KOPT-K1 (cell line): ENCODE results near the gene TBC1D22A.

Experiments
- H3K27ac ChIP-seq: fragments of 200-600 bp; sonication (generic); 2 replicates; pipeline ENCODE4 v1.5.1; 2016; ENCODE audit warnings: antibody characterized with exemption, mild to moderate bottlenecking, low read depth, low read length; ENCODE audit not compliant: poor library complexity, severe bottlenecking
- H3K36me3 ChIP-seq: fragments of 200-600 bp; sonication (generic); 2 replicates; pipeline ENCODE4 v1.5.1; 2017; ENCODE audit warnings: antibody characterized with exemption, mild to moderate bottlenecking, low read length, moderate library complexity; ENCODE audit not compliant: insufficient read depth
- H3K9me3 ChIP-seq: fragments of 200-600 bp; sonication (generic); 2 replicates; pipeline ENCODE4 v1.5.1; 2017; ENCODE audit warnings: antibody characterized with exemption, low read length, mild to moderate bottlenecking; ENCODE audit not compliant: insufficient read depth, poor library complexity, severe bottlenecking

Gene TBC1D22A

GRCh38 chr22:46931414-46931813, 169.0 kb downstream of the TBC1D22A start:
- H3K9me3 ChIP-seq, result no peaks in the 10 kb centered on the region
- H3K27ac ChIP-seq, result no peak overlapping the region
- peaks cover 3% of the 10 kb centered on the region; the same call in 1 of the 2 replicates for H3K36me3 ChIP-seq

- H3K36me3 ChIP-seq, result peaks cover 3% of the 10 kb centered on the region; the same call in 1 of the 2 replicates
- H3K27ac ChIP-seq, result no peak overlapping the region
Measured at GRCh38 chr22:46931881-46932280, 169.4 kb downstream of the TBC1D22A start.

GRCh38 chr22:46933040-46933930, 170.8 kb downstream of the TBC1D22A start:
- Histone ChIP-seq H3K9me3 (no peaks in the 10 kb centered on the region), H3K36me3 (peaks cover 3% of the 10 kb centered on the region; the same call in 1 of the 2 replicates), H3K27ac (no peak overlapping the region)

More at GRCh38 chr22:46931881-46932280, 169.4 kb downstream of the TBC1D22A start:
- no peaks in the 10 kb centered on the region for H3K9me3 ChIP-seq

DNA sequence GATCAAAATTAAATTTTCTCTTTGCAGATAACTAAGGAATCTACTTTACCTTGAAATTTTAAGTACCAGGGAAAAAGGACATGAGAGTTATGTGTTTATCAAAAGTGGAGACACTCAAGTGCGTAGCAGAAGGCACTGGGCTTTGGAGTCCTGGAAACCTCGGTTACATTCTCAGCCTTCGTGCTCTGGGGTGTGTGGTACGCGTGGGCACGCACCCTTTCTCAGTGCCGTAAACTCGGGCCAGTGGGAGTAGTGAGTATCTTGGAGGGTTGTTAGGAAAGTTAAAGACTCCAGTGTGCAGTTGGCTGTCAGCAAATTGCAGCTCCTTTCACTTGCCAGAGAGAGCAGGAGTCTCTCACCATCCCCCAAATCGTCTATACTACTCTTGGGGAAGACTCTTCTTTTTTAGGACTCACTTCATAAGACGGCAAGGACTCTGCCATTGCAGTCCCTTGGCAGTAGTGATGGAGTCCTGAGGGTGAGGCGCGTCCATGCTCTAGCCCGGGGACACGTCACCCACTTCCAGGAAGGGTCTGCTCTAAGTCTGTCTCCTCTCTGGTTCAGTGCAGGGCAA, 171.8 kb downstream of the TBC1D22A start:
- Histone ChIP-seq H3K27ac (no peak overlapping the region), H3K9me3 (no peaks in the 10 kb centered on the region)

GRCh38 chr22:46934746-46935491, 172.5 kb downstream of the TBC1D22A start:
- Histone ChIP-seq H3K9me3 (no peaks in the 10 kb centered on the region), H3K27ac (no peak overlapping the region), H3K36me3 (peaks cover 3% of the 10 kb centered on the region; the same call in 1 of the 2 replicates)

More for the DNA sequence above, 171.8 kb downstream of the TBC1D22A start:
- H3K36me3 ChIP-seq, result peaks cover 3% of the 10 kb centered on the region; the same call in 1 of the 2 replicates

- no peaks in the 10 kb centered on the region for H3K9me3 ChIP-seq
- peaks cover 3% of the 10 kb centered on the region; the same call in 1 of the 2 replicates for H3K36me3 ChIP-seq
- H3K27ac ChIP-seq, result no peak overlapping the region
Measured at GRCh38 chr22:46935506-46936377, 173.3 kb downstream of the TBC1D22A start.

DNA sequence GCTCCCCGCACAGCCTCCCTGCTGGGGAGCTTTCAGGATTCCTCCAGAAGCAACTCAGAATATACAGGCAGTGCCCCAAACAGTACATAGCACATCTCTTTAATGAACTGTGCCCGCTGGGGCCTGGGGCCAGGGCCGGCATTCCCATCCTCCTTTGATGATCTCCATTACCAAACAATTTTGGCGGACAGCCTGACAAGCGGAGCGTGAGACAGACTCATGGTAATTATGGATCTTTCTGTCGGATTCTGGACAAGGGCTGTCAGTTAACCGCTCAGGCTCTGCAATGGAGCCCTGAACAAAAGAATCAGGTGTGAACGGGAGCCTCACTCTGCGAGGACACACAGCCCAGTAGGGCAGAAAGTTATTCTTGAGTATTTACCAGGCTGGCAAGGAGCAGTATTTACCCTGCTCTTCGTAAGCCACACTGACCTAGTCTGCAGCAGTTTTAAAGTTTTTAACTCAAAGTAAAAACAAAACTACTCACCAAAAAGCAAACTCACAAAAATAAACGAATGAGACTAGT, 174.0 kb downstream of the TBC1D22A start:
- H3K9me3 ChIP-seq, result no peaks in the 10 kb centered on the region
- H3K27ac ChIP-seq, result no peak overlapping the region
- peaks cover 3% of the 10 kb centered on the region; the same call in 1 of the 2 replicates for H3K36me3 ChIP-seq

GRCh38 chr22:46937185-46937584, 174.7 kb downstream of the TBC1D22A start:
- H3K27ac ChIP-seq, result no peak overlapping the region
- no peaks in the 10 kb centered on the region for H3K9me3 ChIP-seq
- H3K36me3 ChIP-seq, result peaks cover 2% of the 10 kb centered on the region; the same call in 1 of the 2 replicates

- no peaks in the 10 kb centered on the region for H3K9me3 ChIP-seq
- H3K36me3 ChIP-seq, result no peaks in the 10 kb centered on the region
- no peak overlapping the region for H3K27ac ChIP-seq
Measured at GRCh38 chr22:46937939-46938338, 175.5 kb downstream of the TBC1D22A start.

- no peak overlapping the region for H3K27ac ChIP-seq
- H3K9me3 ChIP-seq, result no peaks in the 10 kb centered on the region
- no peaks in the 10 kb centered on the region for H3K36me3 ChIP-seq
Measured at GRCh38 chr22:46941968-46942798, 179.7 kb downstream of the TBC1D22A start.

DNA sequence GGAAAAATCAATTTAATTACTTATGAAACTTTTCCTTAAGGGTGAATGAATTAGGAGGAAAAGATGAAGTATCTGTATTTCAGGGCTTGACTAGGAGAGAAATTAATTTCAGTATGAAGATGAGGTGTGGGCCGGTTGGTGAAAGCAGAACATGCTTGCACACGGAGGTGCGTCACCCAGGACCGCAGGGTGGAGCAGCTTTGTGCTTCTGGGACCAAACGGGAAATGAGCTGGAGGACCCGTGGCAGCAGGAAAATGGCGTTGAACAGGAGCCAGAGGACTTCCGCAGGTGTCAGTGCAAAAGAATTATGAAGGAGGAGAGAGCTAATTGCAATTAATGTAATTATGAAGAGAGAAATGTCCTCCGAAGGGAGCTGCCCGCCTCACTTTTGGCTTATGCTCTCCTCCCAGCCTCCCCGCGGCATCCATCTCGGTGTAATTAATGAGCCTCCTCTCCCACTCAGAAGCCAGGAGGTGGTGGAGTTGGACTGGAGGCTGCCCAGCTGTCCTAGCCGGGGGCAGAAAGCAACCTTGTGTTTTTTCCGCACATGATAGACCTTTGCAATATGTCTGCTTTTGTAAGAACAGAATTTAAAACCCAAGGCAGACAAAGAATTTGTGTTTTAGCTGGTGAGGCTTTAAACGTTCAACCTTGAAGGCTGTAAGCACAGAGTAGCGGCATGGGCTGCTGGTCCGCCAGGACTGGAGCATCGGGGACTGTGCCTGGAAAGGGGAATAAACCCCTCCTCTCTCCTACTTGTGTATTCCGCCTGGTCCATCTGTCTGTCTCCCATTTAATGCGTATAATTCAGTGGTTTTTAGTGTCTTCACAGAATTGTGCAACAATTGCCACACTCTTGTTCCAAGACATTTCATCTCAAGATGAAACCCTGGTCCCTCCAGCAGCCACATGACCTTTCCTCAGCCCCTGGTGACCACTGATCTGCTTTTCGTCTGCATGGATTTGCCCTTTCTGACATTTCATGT, 180.6 kb downstream of the TBC1D22A start:
- Histone ChIP-seq H3K27ac (no peak overlapping the region), H3K36me3 (no peaks in the 10 kb centered on the region)

DNA sequence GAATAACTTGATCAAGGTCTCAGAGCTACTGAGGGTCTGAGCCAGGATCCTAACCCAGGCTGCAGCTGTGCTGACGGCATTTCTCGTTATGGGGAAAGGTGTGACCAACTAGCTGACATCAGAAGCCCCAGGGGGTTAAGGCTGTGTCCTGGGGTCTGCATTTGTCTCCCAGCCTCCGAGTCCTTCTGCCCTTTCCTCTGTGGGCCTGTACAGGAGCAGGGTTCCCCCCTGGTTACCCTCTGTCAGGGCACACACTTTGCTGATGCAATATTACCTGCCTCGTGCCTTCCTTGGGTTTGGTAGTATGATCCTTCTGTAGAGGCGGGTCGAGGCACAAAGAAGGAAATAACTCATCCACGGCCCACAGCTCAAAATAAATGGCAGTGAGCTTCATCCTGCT, 183.0 kb downstream of the TBC1D22A start:
- peaks cover 9% of the 10 kb centered on the region; the same call in 1 of the 2 replicates for H3K36me3 ChIP-seq
- no peaks in the 10 kb centered on the region for H3K9me3 ChIP-seq
- no peak overlapping the region for H3K27ac ChIP-seq

More for the DNA sequence above, 180.6 kb downstream of the TBC1D22A start:
- no peaks in the 10 kb centered on the region for H3K9me3 ChIP-seq
